GM12878 (cell line): ENCODE results near the gene CNMD. TPM values are rescaled to one million over a fixed set of nuclear protein-coding genes. Genes with fewer than 3 reads are reported as not detected.

Source experiments
- ATAC-seq: fragments of 200-7000 bp; cut with Tn5 transposase; 3 replicates; pipeline ENCODE4 v1.9.1; 2020; ENCODE audit warnings: mild to moderate bottlenecking, moderate library complexity
- BruUV-seq: library from RNA; stranded (reverse); fragments of 400-500 nt; replicated peaks from 2 replicates; lab custom pipeline; 2021; lab: Mats Ljungman, UMichigan
- CTCF ChIA-PET: fragments of 300-600 bp; sonication (Branson Sonifier 250); formaldehyde crosslinking; extraction: SDS; loops from one replicate; lab custom pipeline; 2021; ENCODE audit warnings: inconsistent platforms; lab: Yijun Ruan, JAX
- POLR2A ChIA-PET: fragments of 350-600 bp; formaldehyde crosslinking; extraction: SDS; loops from one replicate; lab custom pipeline; 2021; ENCODE audit warnings: inconsistent platforms; lab: Charles Lee
- RAD21 ChIA-PET: fragments of 300-600 bp; sonication (Branson Sonifier 250); formaldehyde crosslinking; loops from one replicate; lab custom pipeline; 2023; ENCODE audit warnings: antibody characterized with exemption; ENCODE audit not compliant: unreplicated experiment; lab: Charles Lee
- SMC1A ChIA-PET: fragments of 300-600 bp; sonication (Branson Sonifier 250); formaldehyde crosslinking; loops from one replicate; lab custom pipeline; 2023; ENCODE audit not compliant: unreplicated experiment, uncharacterized antibody; lab: Charles Lee
- DNase-seq: peaks from one replicate; pipeline ENCODE4 v3.0.0-alpha.2; 2011; ENCODE audit warnings: low read depth, low spot score
- FAIRE-seq: peaks from 3 replicates; lab custom pipeline; 2011; peaks lifted over from hg19 to GRCh38; lab: Jason Lieb, UNC
- H2AFZ ChIP-seq: 2 replicates; pipeline ENCODE4 v1.6.0; 2011; ENCODE audit warnings: low read depth, low read length, control low read depth; ENCODE audit not compliant: control insufficient read depth
- H3K27ac ChIP-seq: 2 replicates; pipeline ENCODE4 v1.5.1; 2011; ENCODE audit warnings: control low read depth; ENCODE audit not compliant: control insufficient read depth, insufficient read depth
- H3K27me3 ChIP-seq, 2 experiments: replicated peaks in 1 of 2; 2 replicates each; pipeline versions ENCODE4 v1.6.0 to v1.6.1; 2011; ENCODE audit warnings: low read length in 1 of 2; ENCODE audit not compliant: control insufficient read depth in 2 of 2, insufficient read depth in 2 of 2
- H3K36me3 ChIP-seq, 2 experiments: 2 replicates each; pipeline ENCODE4 v1.5.1; 2011; ENCODE audit warnings: low read length in 1 of 2; ENCODE audit not compliant: control insufficient read depth in 2 of 2, insufficient read depth in 2 of 2
- H3K4me1 ChIP-seq: 2 replicates; pipeline ENCODE4 v1.6.1; 2011; ENCODE audit warnings: mild to moderate bottlenecking, low read length, moderate library complexity, mixed read lengths; ENCODE audit not compliant: control insufficient read depth, insufficient read depth
- H3K4me2 ChIP-seq: 2 replicates; pipeline ENCODE4 v1.6.0; 2011; ENCODE audit warnings: control low read depth; ENCODE audit not compliant: control insufficient read depth, insufficient read depth
- H3K4me3 ChIP-seq: fragments of 200-600 bp; sonication (generic); 2 replicates; pipeline ENCODE4 v1.5.1; 2016
- H3K79me2 ChIP-seq: 2 replicates; pipeline ENCODE4 v1.6.0; 2011; ENCODE audit warnings: low read length; ENCODE audit not compliant: control insufficient read depth, insufficient read depth
- H3K9ac ChIP-seq: 2 replicates; pipeline ENCODE4 v1.8.0; 2011; ENCODE audit warnings: low read length, control low read depth, mixed read lengths; ENCODE audit not compliant: control insufficient read depth, insufficient read depth
- H3K9me3 ChIP-seq: replicated peaks from 3 replicates; pipeline ENCODE4 v1.5.1; 2011; ENCODE audit warnings: mild to moderate bottlenecking, low read length; ENCODE audit not compliant: control insufficient read depth, insufficient read depth
- H4K20me1 ChIP-seq: 2 replicates; pipeline ENCODE4 v1.6.0; 2011; ENCODE audit not compliant: control insufficient read depth, insufficient read depth
- CBFB ChIP-seq: IDR thresholded peaks from 2 replicates; pipeline ENCODE4 v1.6.1; 2016; ENCODE audit warnings: antibody characterized with exemption, low read depth
- EP300 ChIP-seq, 2 experiments: fragments of 150-350 bp in 1 of 2; IDR thresholded peaks; 2 replicates each; pipeline ENCODE4 v1.6.1; 2011 to 2012; ENCODE audit warnings: low read depth in 2 of 2, low read length in 2 of 2, borderline replicate concordance in 1 of 2, improper control_type of control experiment in 1 of 2, inconsistent platforms in 1 of 2; ENCODE audit not compliant: control insufficient read depth in 1 of 2
- FOXM1 ChIP-seq: IDR thresholded peaks from 2 replicates; pipeline ENCODE4 v1.6.1; 2012; ENCODE audit warnings: low read depth, mild to moderate bottlenecking, inconsistent platforms, low read length, moderate library complexity
- HDAC2 ChIP-seq: fragments of 200-600 bp; sonication (generic); IDR thresholded peaks from 2 replicates; pipeline ENCODE4 v1.6.1; 2017
- HDAC6 ChIP-seq: fragments of 200-600 bp; sonication (generic); IDR thresholded peaks from one replicate; pipeline ENCODE4 v1.8.0; 2017; ENCODE audit warnings: antibody characterized with exemption; ENCODE audit not compliant: unreplicated experiment
- KAT2A ChIP-seq: conservative IDR thresholded peaks from 2 replicates; pipeline ENCODE4 v1.6.1; 2011; ENCODE audit warnings: low read depth, low read length; ENCODE audit not compliant: control insufficient read depth
- KDM1A ChIP-seq: fragments of 200-600 bp; sonication (generic); IDR thresholded peaks from 2 replicates; pipeline ENCODE4 v1.6.1; 2016; ENCODE audit warnings: borderline replicate concordance
- MYB ChIP-seq: fragments of 150-350 bp; IDR thresholded peaks from 2 replicates; pipeline ENCODE4 v1.6.1; 2014; ENCODE audit warnings: mild to moderate bottlenecking, low read depth, low read length, borderline replicate concordance
- PAX5 ChIP-seq: IDR thresholded peaks from 2 replicates; pipeline ENCODE4 v1.6.1; 2011; ENCODE audit warnings: low read depth, low read length, borderline replicate concordance
- PAX8 ChIP-seq: fragments of 450-650 bp; IDR thresholded peaks from 2 replicates; pipeline ENCODE4 v1.6.1; 2017; ENCODE audit warnings: mild to moderate bottlenecking, moderate library complexity
- PML ChIP-seq: IDR thresholded peaks from 2 replicates; pipeline ENCODE4 v1.6.1; 2012; ENCODE audit warnings: low read length, inconsistent platforms
- SIX5 ChIP-seq: IDR thresholded peaks from 2 replicates; pipeline ENCODE4 v1.6.1; 2011; ENCODE audit warnings: mild to moderate bottlenecking, low read depth, low read length, moderate library complexity; ENCODE audit not compliant: severe bottlenecking
- STAT3 ChIP-seq: IDR thresholded peaks from 2 replicates; pipeline ENCODE4 v1.6.1; 2011; ENCODE audit warnings: low read depth, low read length, improper control_type of control experiment
- TBL1XR1 ChIP-seq: IDR thresholded peaks from 2 replicates; pipeline ENCODE4 v1.6.1; 2012; ENCODE audit warnings: low read depth, low read length, improper control_type of control experiment
- YBX1 ChIP-seq: fragments of 450-650 bp; IDR thresholded peaks from 2 replicates; pipeline ENCODE4 v1.6.1; 2016; ENCODE audit warnings: antibody characterized with exemption
- ZNF217 ChIP-seq: fragments of 450-650 bp; IDR thresholded peaks from 2 replicates; pipeline ENCODE4 v1.6.1; 2017; ENCODE audit warnings: antibody characterized with exemption, mild to moderate bottlenecking
- WGBS: methylation state at CpG from one replicate; pipeline ENCODE4 v1.1.6; 2016; ENCODE audit warnings: low lambda C conversion rate; ENCODE audit not compliant: insufficient replicate concordance, insufficient coverage; ENCODE audit errors: missing lambda C conversion rate; 5-methylcytosine and 5-hydroxymethylcytosine counted together
- in situ Hi-C: fragments of 300-500 bp; cut with MboI; formaldehyde crosslinking; loops from 9 replicates; pipeline ENCODE4 v1.14.3; 2018; ENCODE audit warnings: mixed read lengths
- intact Hi-C: fragments of 100-400 bp; cut with micrococcal nuclease; formaldehyde crosslinking; loops from one replicate; pipeline ENCODE4 v1.14.2; 2022; ENCODE audit not compliant: unreplicated experiment
- polyA plus RNA-seq, 11 experiments: library from polyadenylated mRNA; depleted of rRNA in 4 of 11; unstranded in 6 of 11; stranded (reverse) in 5 of 11; fragments of >200 nt; fragmentation: Nextera tagmentation in 4 of 11; fragmentation: Illumina TruSeq in 1 of 11; extraction: Ambion mirVana in 4 of 11; extraction: Trizol in 1 of 11; gene quantifications; 1 replicate in 1 of 11; 2 replicates in 10 of 11; pipeline versions ENCODE4 v1.2.1 to v1.2.3, GENCODE V29; 2011 to 2016; ENCODE audit warnings: inconsistent platforms in 2 of 11, missing spikeins in 2 of 11, low read depth in 1 of 11
- total RNA-seq, 4 experiments: library from RNA; depleted of rRNA in 3 of 4; stranded (reverse); fragments of >200 nt in 3 of 4; fragmentation: Illumina TruSeq in 1 of 4; extraction: Trizol in 1 of 4; gene quantifications; 2 replicates each; pipeline versions ENCODE4 v1.2.1 to v1.2.3, GENCODE V29; 2013 to 2021
- TF ChIP-seq, protein P1 (sequence below): IDR thresholded peaks from 2 replicates; pipeline ENCODE4 v1.6.1; 2011; ENCODE audit warnings: mild to moderate bottlenecking, low read depth, low read length, moderate library complexity; ENCODE audit not compliant: insufficient replicate concordance

The CNMD gene
- total and polyA plus RNA-seq, 10 of the 15 experiments (the other 5 are each of a cell fraction or from before 2014, with no cell fraction given) = 0.31 to 1.6 (median 0.73) TPM

DNA sequence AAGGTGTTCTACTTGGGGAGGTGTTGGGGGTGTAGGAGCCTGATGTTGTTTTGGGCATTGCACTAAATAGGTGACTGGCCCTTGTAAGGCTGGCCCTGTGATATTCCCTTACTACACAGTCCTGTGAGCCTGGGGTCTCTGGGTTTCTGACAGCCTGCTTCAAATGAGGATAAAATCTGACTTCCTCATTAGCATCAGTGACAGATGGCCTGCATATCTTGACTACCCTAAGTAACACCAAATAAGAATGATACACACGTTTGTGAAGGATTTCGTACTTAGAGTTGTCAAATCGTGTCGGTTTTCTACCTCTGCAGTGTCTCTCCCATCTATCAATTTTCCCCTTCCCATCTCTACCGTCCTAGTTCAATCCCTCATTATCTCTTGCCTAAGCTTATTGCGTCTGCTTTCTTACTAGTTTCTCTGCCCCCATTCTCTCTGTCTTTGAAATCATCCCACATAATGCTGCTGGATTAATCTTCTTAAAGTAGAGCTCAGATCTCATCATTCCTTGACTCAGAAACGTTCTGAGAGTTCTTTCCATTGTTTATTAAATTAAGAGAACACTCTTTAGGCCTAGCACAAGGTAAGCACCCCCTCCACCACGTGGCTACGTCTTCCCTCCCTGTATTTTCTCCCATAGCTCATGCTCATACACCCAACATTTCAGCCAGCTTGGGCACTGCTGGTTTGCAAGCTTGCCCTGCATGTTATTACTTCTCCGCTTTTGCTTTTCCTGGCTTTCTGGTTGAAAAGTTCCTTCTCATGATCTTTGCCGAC lies 26.2 kb upstream of the CNMD start:
- RAD21 ChIA-PET = interaction anchor here (0.8 to 1.0 kb wide), 3 partner anchors 28 to 43 kb away, joined by 3 read pairs; no protein-coding TSS in a partner anchor
- WGBS = 26% methylated on average over 11 of the region's 11 CpGs
- FAIRE-seq = no peak

More for the DNA sequence above, 26.2 kb upstream of the CNMD start:
- Histone ChIP-seq H3K79me2 (no peaks in the 10 kb centered on the region), H2AFZ (no peak overlapping the region)
- SMC1A ChIA-PET = interaction anchor here (0.8 to 2.0 kb wide), 5 partner anchors 29 to 94 kb away, joined by 4 to 5 read pairs (median 4); no protein-coding TSS in a partner anchor
- TF ChIP-seq PML (no peak), ZNF217 (no peak), SIX5 (no peak), MYB (no peak), KDM1A (no peak), FOXM1 (no peak), STAT3 (no peak), CBFB (no peak), TBL1XR1 (no peak), PAX8 (no peak), HDAC6 (no peak), YBX1 (no peak), PAX5 (no peak), HDAC2 (no peak), EP300 (IDR thresholded peaks at IDR 0.05; ENCODE audit: borderline replicate concordance in 1 of 2, control insufficient read depth in 1 of 2, low read depth in 2 of 2, low read length in 2 of 2) (no peak), KAT2A (no peak)
- TF ChIP-seq, protein P1, sequence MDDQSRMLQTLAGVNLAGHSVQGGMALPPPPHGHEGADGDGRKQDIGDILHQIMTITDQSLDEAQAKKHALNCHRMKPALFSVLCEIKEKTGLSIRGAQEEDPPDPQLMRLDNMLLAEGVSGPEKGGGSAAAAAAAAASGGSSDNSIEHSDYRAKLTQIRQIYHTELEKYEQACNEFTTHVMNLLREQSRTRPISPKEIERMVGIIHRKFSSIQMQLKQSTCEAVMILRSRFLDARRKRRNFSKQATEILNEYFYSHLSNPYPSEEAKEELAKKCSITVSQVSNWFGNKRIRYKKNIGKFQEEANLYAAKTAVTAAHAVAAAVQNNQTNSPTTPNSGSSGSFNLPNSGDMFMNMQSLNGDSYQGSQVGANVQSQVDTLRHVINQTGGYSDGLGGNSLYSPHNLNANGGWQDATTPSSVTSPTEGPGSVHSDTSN = no peak
- TF ChIP-seq, all 136 proteins: peak for 0
- no peaks in the 10 kb centered on the region for H3K36me3 ChIP-seq
- no peaks in the 10 kb centered on the region for H3K9me3 ChIP-seq
- no peak overlapping the region for H3K9ac ChIP-seq
- intact Hi-C loops = no loop called here
- no TSS peak for BruUV-seq
- no peaks in the 10 kb centered on the region; a peak in 1 of 4 replicates for H3K27me3 ChIP-seq
- H3K27ac ChIP-seq = no peak overlapping the region
- ATAC-seq (no peak), DNase-seq (no peak)
- in situ Hi-C loops = no loop called here
- no peak overlapping the region for H3K4me3 ChIP-seq
- H3K4me1 ChIP-seq = no peaks in the 10 kb centered on the region
- H3K4me2 ChIP-seq = no peak overlapping the region
- CTCF ChIA-PET = interaction anchor here (1.5 to 2.6 kb wide), 2 partner anchors 10 to 16 kb away, joined by 3 to 9 read pairs; no protein-coding TSS in a partner anchor
- POLR2A ChIA-PET = interaction anchor here (0.5 kb wide), 1 partner anchor 41 kb away, joined by 3 read pairs; no protein-coding TSS in a partner anchor
- H4K20me1 ChIP-seq = no peaks in the 10 kb centered on the region
